GM12875 (cell line): ENCODE data around the gene PEX7.

ENCODE experiments used
- H3K4me3 ChIP-seq: one replicate; pipeline ENCODE4 v1.5.1; 2011; ENCODE audit warnings: low read depth, low read length, control low read depth
- TF ChIP-seq, protein P1 (sequence below): IDR thresholded peaks from 2 replicates; pipeline ENCODE4 v1.5.1; 2011; ENCODE audit warnings: low read depth, mild to moderate bottlenecking, control low read depth, inconsistent platforms, low read length, moderate library complexity, borderline replicate concordance; ENCODE audit not compliant: insufficient read depth

PEX7 gene

DNA sequence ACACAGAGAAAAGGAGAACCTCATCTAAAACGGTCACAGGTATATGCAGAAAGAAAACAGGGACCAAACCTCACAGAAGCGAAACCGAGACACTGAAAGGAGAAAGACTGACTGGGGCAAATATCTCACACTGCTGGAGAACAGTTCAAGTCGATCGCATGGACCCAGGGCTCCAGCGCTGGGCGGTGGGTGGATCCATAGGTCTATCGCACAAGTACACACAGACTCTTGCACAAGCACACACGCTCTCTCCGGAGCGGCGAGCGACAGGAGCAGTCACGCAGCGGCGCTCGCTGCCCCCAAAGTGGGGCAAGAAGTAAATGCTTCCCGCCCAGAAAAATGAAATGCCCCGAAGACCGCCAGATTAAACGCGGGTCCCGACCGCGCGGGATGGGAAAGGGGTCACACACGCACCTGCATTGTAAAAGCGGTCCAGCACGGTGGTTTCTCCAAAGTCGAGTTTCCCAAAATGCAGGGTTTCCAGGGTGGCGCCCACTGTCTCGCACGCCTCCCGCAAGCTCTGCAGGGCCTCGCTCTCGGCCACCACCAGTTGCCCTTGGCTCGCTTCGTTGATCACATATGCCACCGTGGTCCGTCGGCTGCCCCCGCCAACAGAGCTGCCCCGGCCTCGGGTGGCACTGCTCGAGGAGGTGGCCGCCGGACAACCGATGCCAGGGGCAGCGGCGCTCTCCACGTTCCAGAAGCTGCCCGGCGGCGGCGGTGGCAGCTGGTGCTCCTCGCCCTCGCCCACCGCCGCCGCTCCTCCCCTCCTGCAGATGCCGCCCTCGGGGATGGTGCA is 30.9 kb upstream of the PEX7 start:
- TF ChIP-seq, protein P1, sequence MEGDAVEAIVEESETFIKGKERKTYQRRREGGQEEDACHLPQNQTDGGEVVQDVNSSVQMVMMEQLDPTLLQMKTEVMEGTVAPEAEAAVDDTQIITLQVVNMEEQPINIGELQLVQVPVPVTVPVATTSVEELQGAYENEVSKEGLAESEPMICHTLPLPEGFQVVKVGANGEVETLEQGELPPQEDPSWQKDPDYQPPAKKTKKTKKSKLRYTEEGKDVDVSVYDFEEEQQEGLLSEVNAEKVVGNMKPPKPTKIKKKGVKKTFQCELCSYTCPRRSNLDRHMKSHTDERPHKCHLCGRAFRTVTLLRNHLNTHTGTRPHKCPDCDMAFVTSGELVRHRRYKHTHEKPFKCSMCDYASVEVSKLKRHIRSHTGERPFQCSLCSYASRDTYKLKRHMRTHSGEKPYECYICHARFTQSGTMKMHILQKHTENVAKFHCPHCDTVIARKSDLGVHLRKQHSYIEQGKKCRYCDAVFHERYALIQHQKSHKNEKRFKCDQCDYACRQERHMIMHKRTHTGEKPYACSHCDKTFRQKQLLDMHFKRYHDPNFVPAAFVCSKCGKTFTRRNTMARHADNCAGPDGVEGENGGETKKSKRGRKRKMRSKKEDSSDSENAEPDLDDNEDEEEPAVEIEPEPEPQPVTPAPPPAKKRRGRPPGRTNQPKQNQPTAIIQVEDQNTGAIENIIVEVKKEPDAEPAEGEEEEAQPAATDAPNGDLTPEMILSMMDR = no peak
- peak overlapping the region; percentile 89 for H3K4me3 ChIP-seq

DNA sequence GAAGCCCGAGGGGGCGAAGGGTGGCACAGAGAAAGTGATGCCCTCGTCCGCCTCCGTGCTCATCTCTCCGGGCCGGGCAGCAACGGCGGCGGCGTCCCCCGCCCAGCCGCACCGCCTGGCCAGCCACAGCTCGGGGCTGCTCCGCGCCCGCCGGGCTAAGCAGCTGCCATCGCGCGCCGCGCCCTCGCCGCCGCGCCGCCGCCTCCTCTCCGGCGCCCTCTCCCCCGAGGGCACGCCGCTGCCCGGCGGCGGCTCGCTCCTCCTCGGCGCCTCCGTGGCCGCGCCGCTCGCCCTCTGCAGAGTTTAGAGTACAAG is 30.3 kb upstream of the PEX7 start:
- TF ChIP-seq, protein P1 = no peak
- H3K4me3 ChIP-seq = peak overlapping the region; percentile 89

DNA sequence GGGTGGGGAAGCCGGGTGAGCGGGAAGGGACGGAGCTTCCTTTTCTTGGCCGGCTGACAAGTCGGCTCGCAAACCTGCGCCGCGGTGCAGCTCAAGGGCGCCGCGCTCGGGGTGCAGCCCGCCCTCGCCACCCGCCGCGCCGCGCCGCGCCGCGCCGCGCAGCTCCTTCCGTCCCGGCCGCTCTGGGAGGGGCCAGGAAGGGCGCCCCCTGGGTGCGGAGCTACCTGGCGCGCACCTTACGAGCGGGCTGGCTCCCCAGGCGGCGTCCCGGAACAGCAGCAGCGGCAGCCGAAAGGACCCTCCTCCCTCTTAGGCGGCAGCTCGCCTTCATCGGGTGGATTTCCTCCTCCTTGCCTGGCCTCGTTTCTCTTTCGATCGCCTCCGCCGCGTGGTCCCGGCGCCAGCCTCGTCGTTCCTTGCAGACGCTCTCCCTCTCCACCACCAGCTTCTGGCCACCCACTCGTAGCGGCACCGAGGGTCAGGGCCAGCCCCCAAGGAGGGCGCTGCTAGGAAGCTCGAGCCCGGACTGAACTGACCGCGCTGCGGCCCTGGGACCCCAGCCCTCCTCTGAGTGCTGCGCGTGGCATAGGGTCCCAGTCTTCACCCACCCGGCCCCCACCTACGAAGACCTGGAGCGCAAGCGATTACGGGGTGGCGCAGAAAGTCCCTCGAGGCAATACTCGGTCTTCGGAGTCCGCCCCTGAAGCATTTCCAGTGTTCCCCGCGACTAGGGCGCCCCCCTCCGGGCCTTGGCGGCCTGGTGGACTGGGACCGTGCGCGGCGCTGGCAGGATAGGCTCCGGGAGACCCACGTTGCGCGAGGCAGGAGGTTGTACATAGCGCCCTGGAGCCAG is 29.8 kb upstream of the PEX7 start, which contains the start of gene MAP3K5:
TSS of gene MAP3K5 (minus strand) at position 68 of the 853 bp plus-strand sequence. CDS start 320 bp downstream, outside the sequence.
- peak within 1 kb of the TSS; percentile 89 for H3K4me3 ChIP-seq
- TF ChIP-seq, protein P1 = peak; percentile 86

DNA sequence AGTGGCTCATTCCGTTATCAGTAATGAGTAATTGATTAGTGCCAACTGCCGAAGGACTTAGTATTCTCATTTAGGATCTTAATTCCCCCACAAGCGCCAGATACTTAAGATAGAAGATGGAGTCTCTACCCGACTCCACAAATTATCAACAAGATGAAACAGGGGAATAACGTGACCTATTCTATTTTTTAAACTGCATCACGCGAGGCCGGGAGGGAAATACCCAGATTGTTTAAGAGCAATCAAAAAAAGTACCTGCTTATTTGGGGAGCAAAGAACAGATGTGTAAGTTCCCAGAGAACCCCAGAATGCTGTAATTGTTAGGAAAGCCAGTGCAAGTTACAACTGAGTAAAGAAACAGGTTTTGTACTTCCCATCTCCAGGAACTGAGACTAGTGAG is 29.0 kb upstream of the PEX7 start:
- peak overlapping the region; percentile 89 for H3K4me3 ChIP-seq
- TF ChIP-seq, protein P1 = no peak

DNA sequence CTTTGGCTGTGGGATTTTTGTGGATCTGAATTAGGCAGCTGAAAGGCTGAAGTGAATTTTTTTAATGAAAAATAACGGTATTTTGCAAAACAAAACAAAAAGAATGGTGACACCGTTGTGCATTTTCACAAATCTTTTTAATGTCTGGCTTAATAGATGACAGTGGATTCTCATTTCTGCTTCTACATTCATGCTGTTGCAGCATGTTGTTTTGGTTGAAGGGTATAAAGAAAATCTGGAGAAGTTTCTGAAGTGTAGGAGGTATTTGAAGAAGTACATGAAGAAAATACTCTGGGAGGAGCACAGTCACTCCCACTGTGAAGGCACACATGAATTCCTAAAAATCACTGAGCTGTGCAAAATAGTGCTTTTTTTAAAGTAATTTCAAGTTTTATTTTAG is 27.0 kb upstream of the PEX7 start:
- no peak overlapping the region for H3K4me3 ChIP-seq
- TF ChIP-seq, protein P1 = no peak

DNA sequence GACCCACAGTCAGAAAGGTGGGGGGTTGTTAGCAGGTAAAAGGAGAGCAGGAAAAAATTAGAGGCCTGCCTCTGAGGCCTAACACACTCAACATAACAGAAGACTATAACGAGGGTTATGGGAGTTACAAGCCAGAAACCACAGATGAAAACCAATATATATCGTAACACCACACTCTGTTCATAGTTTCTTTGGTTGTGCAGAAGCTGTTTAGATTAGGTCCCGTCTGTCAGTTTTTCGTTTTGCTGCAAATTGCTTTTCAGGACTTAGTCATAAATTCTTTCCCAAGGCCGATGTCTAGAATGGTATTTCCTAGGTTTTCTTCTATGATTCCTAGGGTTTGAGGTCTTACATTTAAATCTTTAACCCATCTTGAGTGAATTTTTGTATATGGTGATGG is 26.4 kb upstream of the PEX7 start:
- H3K4me3 ChIP-seq = no peak overlapping the region
- TF ChIP-seq, protein P1 = no peak

DNA sequence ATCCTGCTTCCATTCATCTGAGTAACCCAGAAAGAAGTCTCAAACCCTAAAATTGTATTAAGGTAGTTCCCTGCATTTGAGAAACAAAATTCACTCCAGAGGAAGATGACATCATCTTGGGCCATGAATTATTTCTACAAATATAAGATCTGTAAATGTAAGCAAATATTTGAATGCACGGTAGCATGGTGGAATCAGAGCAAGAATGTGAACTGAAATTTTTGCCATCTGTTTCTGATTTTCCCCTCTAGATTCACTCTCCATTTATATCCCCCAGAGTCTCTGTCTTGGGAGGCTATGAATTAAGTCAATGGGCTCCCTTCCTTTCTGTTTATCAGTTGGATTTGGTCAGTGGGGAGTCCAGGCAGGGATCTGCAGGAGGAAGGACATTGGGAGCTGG is 24.3 kb upstream of the PEX7 start:
- H3K4me3 ChIP-seq = no peak overlapping the region
- TF ChIP-seq, protein P1 = no peak
